Measurements from ENCODE around the gene TRA2A.

GRCh38 chr7:23472556-23472955 lies 59.2 kb downstream of the TRA2A start:
- TF ChIP-seq CTCF (IDR thresholded peaks at IDR 0.05), result no peak
- TF ChIP-seq POLR2A (IDR thresholded peaks at IDR 0.05), result no peak
